Central memory CD4-positive, alpha-beta T cell (primary cell): Measurements from ENCODE around the gene CLEC16A.

ENCODE experiments used
- DNase-seq: peaks from one replicate; pipeline ENCODE4 v3.0.0; 2022

CLEC16A gene

GRCh38 chr16:11128211-11129141 lies 184.1 kb downstream of the CLEC16A start:
- DNase-seq: no peak

- DNase-seq: no peak
These were observed 185.0 kb downstream of the CLEC16A start for GRCh38 chr16:11129378-11129781.

- DNase-seq: no peak
These were observed 186.8 kb downstream of the CLEC16A start for GRCh38 chr16:11130978-11131665.

DNA sequence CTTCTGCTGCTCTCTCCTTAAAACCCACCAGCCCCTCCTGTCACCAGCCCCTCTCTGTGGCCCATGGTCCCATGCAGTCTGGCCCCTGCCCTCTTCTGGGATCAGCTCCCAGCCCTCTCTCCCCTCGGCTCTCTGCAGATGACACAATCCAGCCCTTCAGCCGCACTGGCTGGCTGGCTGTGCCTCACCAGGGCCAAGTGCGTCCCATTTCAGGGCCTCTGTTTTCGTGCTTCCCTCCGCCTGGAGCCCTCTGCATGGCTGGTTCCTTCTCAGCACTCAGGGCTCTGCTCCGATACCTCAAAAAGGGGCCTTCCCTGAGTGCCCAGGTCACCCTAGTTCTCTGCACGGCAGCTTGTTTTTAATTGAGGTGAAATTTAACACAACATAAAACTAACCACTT lies 187.3 kb downstream of the CLEC16A start:
- no peak for DNase-seq

DNA sequence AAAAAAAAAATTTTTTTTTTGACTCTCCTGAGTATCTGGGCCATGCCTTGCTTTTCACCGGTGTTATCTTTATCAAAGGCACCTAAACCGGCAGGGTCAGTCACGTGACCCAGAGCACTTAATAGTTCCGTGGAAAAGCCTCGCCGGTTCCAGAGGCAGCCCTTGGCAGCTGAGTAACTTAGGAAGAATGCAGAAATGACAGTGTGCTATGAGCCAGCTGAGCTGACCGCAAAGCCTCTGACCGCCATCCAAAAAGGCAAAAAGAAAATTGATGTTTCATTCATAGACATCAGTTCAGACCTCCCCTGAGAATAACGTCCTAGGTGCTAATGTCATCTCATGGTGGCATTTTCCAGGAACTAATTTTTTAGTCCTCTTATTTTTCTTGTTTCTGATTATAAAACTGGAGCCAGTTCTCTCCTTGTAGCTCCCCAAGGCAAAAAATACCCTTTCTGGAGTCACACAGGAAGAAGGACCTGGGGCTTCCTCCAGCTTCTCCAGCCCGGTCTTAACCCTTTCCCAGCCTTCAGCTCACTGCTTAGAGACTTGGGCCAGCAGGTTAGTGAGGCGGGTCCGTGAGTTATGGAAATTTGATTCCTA lies 189.1 kb downstream of the CLEC16A start:
- DNase-seq: no peak

- no peak for DNase-seq
These were observed 190.5 kb downstream of the CLEC16A start for GRCh38 chr16:11134722-11135463.

DNA sequence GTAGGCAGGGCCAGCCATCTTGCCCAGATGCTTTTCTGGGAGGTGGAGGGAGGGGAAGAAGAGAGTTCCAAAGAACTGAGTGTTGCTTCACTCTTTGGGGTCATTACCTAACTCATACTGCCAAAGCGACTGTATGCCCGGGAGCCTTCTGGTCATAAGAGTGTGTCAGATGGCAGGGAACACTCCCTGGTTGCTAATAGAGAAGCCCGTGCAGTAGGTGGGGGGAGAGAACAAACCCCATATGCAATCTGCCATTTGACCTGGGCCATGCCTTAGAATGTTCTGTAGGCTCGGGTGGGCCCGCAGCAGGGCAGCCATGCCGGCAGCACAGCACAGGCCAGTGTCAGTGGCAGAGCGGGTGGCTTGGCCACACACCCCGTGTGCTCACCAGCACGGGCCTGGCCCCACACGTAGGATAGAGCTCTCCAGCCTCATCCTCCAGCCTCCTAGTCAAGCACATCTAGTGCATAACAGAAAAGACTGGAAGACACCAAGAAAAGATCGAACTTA lies 191.2 kb downstream of the CLEC16A start:
- no peak for DNase-seq

DNA sequence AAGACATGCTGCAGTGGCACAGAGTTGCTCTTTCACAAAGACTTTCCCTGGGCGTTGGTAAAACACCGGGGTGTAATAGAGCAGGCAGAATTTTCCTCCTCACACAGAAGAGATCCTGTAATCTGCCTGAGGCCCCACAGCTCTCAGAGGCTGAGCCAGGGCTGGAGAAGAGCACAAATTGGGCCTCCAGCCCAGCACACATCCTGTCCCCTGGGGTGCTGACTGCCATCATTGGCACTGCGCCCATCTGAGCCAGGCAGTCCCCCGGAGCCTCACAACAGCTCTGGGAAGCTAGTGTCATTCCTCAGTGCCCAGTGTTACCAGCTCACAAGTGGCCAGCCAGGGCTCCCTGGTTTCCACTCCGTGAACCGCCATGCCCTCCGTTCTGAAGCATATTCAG lies 192.2 kb downstream of the CLEC16A start:
- no peak for DNase-seq

DNA sequence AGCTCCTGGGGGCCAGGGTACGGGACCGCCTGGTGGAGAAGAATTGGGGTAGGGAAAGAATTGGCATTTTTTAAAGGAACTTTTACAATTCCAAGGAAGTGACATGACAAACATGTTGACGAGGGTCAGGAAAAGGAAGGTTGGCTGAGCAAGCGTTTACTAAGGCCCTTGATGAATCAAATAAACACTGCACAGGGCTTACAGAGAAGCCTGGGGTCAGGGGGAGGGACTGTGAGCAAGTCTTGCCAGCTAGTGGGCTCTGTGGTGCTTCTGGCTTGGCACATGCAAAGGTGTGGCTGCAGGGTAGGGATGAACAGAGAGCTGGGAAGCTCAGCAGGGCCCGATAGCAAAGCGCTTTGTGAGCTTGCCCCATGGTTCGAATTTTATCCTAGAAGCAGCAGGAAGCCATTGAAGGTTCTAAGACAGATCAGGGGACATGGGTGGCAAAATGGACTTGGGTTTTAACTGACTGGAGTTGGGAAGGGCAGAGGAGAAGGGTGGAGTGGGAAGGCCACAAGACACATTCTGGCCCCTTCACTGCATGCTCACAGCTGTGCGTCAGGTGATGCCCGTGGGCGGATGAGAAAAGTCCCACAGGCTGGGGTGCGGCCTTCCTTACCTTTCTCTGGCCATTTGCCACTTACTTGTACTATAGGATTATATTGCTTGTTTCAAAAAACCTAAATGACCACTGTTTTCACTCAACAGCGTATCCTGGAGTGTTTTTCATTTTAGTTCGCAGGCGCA lies 193.8 kb downstream of the CLEC16A start:
- no peak for DNase-seq

DNA sequence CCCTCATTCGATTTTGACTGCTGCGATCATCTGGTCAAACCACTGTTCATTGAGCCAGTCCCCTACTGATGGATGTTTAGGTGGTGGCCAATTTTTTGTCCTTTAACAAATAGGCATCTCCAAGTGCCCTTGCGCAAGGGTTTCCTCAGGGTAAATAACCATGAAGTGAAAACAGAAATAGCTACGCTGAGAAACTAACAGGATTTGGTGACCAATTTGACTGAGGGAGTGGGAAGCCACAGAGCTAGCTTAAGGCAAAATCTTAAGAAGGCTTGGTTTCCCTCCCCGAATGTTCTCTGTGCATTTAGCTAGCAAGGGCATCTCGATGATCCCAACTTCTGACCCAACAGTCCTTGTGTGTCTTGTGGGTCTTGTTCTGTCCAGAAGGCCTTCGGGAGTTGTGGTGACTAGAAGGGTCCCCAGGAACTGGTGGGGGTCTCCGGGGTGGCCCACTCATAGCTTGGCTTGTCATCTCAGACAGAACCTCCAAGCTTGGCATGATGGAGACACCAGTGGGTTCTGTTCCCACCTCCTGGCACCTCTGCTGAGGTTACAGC lies 194.5 kb downstream of the CLEC16A start:
- no peak for DNase-seq

GRCh38 chr16:11139326-11140097 lies 195.1 kb downstream of the CLEC16A start:
- no peak for DNase-seq

DNA sequence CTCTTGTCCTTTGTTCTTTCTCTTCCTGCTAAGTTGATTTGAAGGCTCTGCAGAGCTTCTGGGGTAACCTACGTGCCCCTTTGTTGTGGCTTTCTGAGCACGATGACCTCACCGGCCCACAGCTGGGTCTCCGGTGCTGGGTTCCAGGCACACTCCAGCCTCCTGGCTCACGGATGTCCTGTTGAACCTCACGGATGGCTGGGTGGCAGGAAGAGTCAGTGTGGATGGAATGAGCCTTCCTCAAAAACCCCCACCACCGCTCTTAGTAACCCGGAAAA lies 195.7 kb downstream of the CLEC16A start:
- DNase-seq: peak; percentile 9

GRCh38 chr16:11140466-11140865 lies 196.1 kb downstream of the CLEC16A start:
- DNase-seq: no peak

- DNase-seq: no peak
These were observed 196.5 kb downstream of the CLEC16A start for GRCh38 chr16:11140867-11141266.

- no peak for DNase-seq
These were observed 197.3 kb downstream of the CLEC16A start for GRCh38 chr16:11141409-11142260.

GRCh38 chr16:11142261-11142630 lies 197.9 kb downstream of the CLEC16A start:
- DNase-seq: no peak

DNA sequence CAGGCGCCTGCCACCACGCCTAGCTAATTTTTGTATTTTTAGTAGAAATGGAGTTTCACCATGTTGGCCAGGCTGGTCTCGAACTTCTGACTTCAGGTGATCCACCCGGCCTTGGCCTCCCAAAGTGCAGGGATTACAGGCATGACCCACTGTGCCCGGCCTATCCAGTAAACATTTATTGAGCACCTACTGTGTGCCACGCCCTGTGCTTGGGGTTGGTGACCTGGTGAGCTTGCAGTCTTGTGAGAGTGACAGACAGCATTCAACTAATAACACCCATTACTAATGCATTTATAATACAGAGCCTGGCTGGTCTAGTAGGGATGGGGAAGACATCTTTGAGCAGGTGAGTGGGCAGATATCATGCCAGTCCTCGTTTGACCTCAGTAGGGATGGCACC lies 198.6 kb downstream of the CLEC16A start:
- no peak for DNase-seq

- DNase-seq: no peak
These were observed 199.1 kb downstream of the CLEC16A start for GRCh38 chr16:11143372-11144035.

- DNase-seq: no peak
These were observed 199.8 kb downstream of the CLEC16A start for GRCh38 chr16:11144122-11144521.
